Stimulated activated CD4-positive, alpha-beta T cell treated with anti-CD3 and anti-CD28 coated beads, Interleukin-12 subunit alpha, Interleukin-12 subunit beta, amount 100 ng/mL, for 48 hours (primary cell): ENCODE results near the gene TEAD1.

ENCODE experiments used
- DNase-seq, 3 donors: peaks; one replicate each; pipeline ENCODE4 v3.0.0-alpha.2; 2020; ENCODE audit warnings: low read depth in 2 of 3, low spot score in 1 of 3

The TEAD1 gene

GRCh38 chr11:12808519-12808918 is 134.3 kb downstream of the TEAD1 start:
- no peak for DNase-seq

GRCh38 chr11:12809364-12809763 is 135.1 kb downstream of the TEAD1 start:
- DNase-seq = no peak

GRCh38 chr11:12809864-12810567 is 135.8 kb downstream of the TEAD1 start:
- DNase-seq = no peak

GRCh38 chr11:12810568-12810894 is 136.3 kb downstream of the TEAD1 start:
- DNase-seq = no peak

- DNase-seq = no peak
Observed at GRCh38 chr11:12811861-12812260, 137.6 kb downstream of the TEAD1 start.

GRCh38 chr11:12812849-12813248 is 138.6 kb downstream of the TEAD1 start:
- DNase-seq = no peak

GRCh38 chr11:12813371-12814225 is 139.4 kb downstream of the TEAD1 start:
- DNase-seq = no peak

- no peak for DNase-seq
Observed at GRCh38 chr11:12815129-12815480, 140.9 kb downstream of the TEAD1 start.

- DNase-seq = no peak
Observed at GRCh38 chr11:12815931-12816494, 141.8 kb downstream of the TEAD1 start.

- DNase-seq = no peak
Observed at GRCh38 chr11:12817681-12818332, 143.6 kb downstream of the TEAD1 start.

GRCh38 chr11:12818333-12819015 is 144.3 kb downstream of the TEAD1 start:
- no peak for DNase-seq

- DNase-seq = no peak
Observed at GRCh38 chr11:12822392-12823022, 148.3 kb downstream of the TEAD1 start.

- no peak for DNase-seq
Observed at GRCh38 chr11:12824281-12825041, 150.2 kb downstream of the TEAD1 start.

- no peak for DNase-seq
Observed at GRCh38 chr11:12826441-12826840, 152.2 kb downstream of the TEAD1 start.

GRCh38 chr11:12827369-12827768 is 153.1 kb downstream of the TEAD1 start:
- DNase-seq = no peak

GRCh38 chr11:12827929-12828812 is 153.9 kb downstream of the TEAD1 start:
- DNase-seq = no peak

GRCh38 chr11:12829131-12829530 is 154.9 kb downstream of the TEAD1 start:
- no peak for DNase-seq

GRCh38 chr11:12829540-12830314 is 155.5 kb downstream of the TEAD1 start:
- DNase-seq = no peak
